GM19328 (cell line): ENCODE measurements around the gene TMEM209.
"Not testable (repeated sequence)": the region's sequence is repeated elsewhere in the genome, so short reads cannot be mapped to it uniquely, and the experiment has no call there.

ENCODE experiments used
- ATAC-seq: cut with Tn5 transposase; IDR thresholded peaks from one replicate; pipeline ENCODE4 v1.9.1; 2021; ENCODE audit warnings: mild to moderate bottlenecking, moderate library complexity; ENCODE audit not compliant: unreplicated experiment

The TMEM209 gene

DNA sequence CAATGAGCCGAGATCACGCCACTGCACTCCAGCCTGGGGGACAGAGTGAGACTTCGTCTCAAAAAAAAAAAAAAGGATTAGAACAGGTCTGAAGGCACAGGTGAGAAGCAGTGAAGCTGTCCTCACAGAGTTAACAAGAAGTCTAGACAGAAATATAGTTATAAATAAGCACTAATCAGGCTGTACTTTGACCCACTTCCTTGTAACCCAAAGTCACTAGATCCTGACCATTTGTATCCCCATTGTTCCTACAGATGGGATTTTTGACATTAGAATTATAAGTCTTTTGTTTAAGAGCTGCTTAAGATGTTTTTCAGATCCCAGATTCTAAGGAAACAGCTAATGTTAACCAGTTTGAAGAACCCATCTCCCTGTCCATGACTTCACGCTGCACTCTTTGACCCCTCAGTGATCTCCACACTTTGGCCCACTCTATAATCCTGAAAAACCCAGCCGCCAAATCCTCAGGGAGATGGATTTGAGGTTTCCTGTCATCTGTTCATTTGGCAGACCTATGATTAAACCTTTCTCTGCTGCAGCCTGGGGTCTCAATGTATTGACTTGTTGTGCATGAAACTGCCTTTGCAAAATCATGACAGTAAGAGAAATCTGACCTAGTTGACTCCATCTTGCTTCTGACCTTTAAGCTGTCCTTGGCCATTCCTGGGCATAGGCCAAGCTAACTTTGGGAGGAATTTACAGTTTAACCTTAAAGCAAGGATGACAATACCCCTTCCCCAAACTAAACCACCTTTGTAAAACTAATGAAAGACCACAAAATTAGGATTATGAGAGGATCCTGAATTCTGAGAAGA lies 13.8 kb upstream of the TMEM209 start:
- no peak for ATAC-seq

- no peak for ATAC-seq
Observed at GRCh38 chr7:130216750-130217149, 11.5 kb upstream of the TMEM209 start.

GRCh38 chr7:130216025-130216424 lies 10.8 kb upstream of the TMEM209 start:
- ATAC-seq, result no peak

- ATAC-seq, result no peak
Observed at GRCh38 chr7:130213828-130214227, 8.6 kb upstream of the TMEM209 start.

DNA sequence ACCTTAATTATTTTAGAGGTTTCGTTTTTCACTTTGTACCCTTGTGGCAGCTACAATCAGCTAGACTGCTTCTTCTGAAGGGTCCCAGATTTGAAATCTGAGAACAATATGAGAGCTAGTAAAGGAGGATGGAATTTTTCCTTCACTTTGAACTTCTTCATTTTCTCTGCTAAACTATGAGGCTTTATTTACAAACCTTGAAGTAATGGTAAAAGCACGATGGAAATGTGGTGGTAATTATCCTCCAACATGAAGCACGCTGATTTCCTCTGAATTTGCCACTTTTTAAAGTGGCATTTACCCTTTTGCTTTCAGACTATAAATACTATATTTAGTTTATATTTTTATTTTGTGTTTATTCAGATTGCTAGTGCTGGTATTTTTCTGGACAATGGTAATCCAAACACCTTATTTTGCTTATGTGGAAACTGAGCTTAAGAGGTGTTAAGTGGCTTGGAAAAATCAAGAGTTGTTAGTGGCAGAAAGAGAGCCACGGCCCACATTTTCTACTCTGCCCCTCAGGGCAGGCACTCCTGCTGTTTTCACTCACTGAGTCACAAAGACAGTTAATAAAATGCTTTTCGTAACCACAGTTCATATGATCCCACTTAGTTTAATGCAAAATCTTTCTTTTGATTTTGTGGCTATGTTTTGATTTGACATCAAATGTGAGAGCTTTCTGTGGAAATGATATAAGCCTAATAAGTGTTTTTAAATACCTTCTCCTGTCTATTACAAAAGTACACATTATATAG lies 5.2 kb upstream of the TMEM209 start:
- ATAC-seq, result no peak

DNA sequence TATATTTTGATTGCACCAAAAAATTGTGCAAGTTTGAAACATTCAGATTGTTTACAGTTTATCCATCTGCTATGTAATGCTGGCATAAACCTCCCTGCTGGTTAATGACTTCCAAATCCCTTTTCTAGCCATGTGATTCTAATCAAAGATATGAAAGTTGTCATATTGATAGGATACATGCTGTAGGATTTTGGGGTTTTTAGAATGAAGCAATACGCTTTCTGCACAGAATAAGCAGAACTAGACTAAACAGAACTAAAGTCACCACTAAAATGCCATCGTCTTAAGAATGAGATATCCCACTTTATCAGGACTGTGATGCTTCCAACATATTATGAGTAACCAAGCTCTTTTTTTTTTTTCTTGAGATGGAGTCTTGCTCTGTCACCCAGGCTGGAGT lies 3.3 kb upstream of the TMEM209 start:
- no peak for ATAC-seq

- no peak for ATAC-seq
Observed at GRCh38 chr7:130207642-130208041, 2.4 kb upstream of the TMEM209 start, which contains the start of gene SSMEM1. SSMEM1 (plus strand) TSS chr7:130207860; CDS start chr7:130207911, 51 bp downstream.

GRCh38 chr7:130207033-130207432 lies 1.8 kb upstream of the TMEM209 start:
- no peak for ATAC-seq

DNA sequence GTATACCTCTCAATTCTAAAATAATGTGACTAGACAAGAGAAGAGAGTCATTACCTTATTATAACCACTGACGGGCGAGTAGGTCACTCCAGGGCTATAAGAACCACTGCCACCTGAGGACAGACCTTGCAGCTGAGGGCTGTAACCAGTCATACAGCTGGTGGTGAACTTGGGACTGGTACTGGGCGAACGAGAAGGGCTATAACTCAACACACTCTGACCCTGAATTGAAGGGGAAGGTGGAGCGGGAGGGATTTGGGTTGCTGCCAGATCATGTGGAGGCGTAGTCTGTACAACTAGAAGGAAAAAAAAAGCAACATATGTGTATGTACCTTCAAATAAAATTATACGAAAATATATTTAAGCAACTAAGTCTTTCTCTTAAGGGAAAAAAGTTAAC lies 3.4 kb downstream of the TMEM209 start:
- no peak for ATAC-seq

DNA sequence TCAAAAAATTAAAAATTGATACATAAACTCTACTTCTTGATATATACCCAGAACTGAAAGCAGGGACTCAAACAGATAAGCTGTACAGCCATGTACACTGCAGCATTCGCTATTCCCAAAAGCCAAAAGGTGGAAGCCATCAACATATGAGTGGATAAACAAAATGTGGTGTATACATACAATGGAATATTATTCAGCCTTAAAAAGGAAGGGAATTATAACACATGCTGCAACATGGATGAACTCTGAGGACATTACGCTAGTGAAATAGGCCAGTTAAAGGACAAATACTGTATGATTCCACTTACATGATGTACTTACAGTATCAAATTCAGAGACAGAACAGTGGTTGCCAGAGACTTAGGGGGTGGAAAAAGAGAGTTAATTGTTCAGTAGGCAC lies 8.1 kb downstream of the TMEM209 start:
- ATAC-seq, result no peak

- no peak for ATAC-seq
Observed at GRCh38 chr7:130196476-130196875, 8.7 kb downstream of the TMEM209 start.

DNA sequence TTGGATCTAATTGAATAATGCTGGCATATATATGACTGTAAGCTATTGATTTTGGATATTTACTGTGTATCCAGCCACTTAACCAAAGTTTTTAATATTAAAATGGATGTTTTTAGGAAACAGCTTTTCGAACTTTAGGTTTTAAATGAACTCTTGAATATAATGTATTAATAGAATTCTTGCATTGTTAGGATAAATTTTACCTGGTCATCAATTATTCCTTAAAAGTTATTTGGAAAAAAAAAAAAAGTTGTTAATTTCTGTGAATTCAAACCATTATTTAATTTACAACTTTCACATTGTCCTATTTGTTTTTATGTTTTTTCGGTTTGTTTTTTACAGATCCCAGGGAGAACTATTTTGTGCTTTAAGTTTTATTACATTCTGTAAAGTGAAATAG lies 9.8 kb downstream of the TMEM209 start:
- no peak for ATAC-seq

- ATAC-seq, result no peak
Observed at GRCh38 chr7:130191791-130192190, 13.4 kb downstream of the TMEM209 start.

GRCh38 chr7:130189343-130189742 lies 15.9 kb downstream of the TMEM209 start:
- no peak for ATAC-seq

- ATAC-seq, result no peak
Observed at GRCh38 chr7:130187360-130187759, 17.8 kb downstream of the TMEM209 start.

- not testable (repeated sequence) for ATAC-seq
Observed at GRCh38 chr7:130184349-130184748, 20.9 kb downstream of the TMEM209 start.

- no peak for ATAC-seq
Observed at GRCh38 chr7:130182990-130183389, 22.2 kb downstream of the TMEM209 start.

GRCh38 chr7:130181263-130181605 lies 24.0 kb downstream of the TMEM209 start:
- ATAC-seq, result no peak

- ATAC-seq, result no peak
Observed at GRCh38 chr7:130180571-130181262, 24.5 kb downstream of the TMEM209 start.

- ATAC-seq, result no peak
Observed at GRCh38 chr7:130179631-130180030, 25.6 kb downstream of the TMEM209 start.

- no peak for ATAC-seq
Observed at GRCh38 chr7:130178251-130178650, 27.0 kb downstream of the TMEM209 start.
